MV-4-11 (cell line): ENCODE measurements around the gene PDE6B.
"Not testable (repeated sequence)": the region's sequence is repeated elsewhere in the genome, so short reads cannot be mapped to it uniquely, and the experiment has no call there.

Source experiments
- DNase-seq: peaks from one replicate; lab custom pipeline; 2025; lab: John Stamatoyannopoulos, UW

PDE6B gene

GRCh38 chr4:656436-657337, 31.3 kb downstream of the PDE6B start:
- no peak for DNase-seq

- no peak for DNase-seq
Observed at GRCh38 chr4:657338-657833, 32.0 kb downstream of the PDE6B start.

- no peak for DNase-seq
Observed at GRCh38 chr4:657834-658667, 32.7 kb downstream of the PDE6B start.

- DNase-seq = no peak
Observed at GRCh38 chr4:658681-659667, 33.6 kb downstream of the PDE6B start.

GRCh38 chr4:659851-660250, 34.5 kb downstream of the PDE6B start:
- no peak for DNase-seq

GRCh38 chr4:660401-660800, 35.0 kb downstream of the PDE6B start:
- DNase-seq = no peak

GRCh38 chr4:661231-661630, 35.9 kb downstream of the PDE6B start:
- DNase-seq = no peak

GRCh38 chr4:661881-662761, 36.7 kb downstream of the PDE6B start:
- DNase-seq = no peak

GRCh38 chr4:663046-663437, 37.7 kb downstream of the PDE6B start:
- DNase-seq = no peak

- DNase-seq = no peak
Observed at GRCh38 chr4:663438-664428, 38.4 kb downstream of the PDE6B start.

GRCh38 chr4:664713-665231, 39.4 kb downstream of the PDE6B start:
- DNase-seq = no peak

- DNase-seq = no peak
Observed at GRCh38 chr4:665381-665750, 40.0 kb downstream of the PDE6B start.

GRCh38 chr4:665751-666435, 40.5 kb downstream of the PDE6B start:
- no peak for DNase-seq

- DNase-seq = no peak
Observed at GRCh38 chr4:666436-666810, 41.0 kb downstream of the PDE6B start.

GRCh38 chr4:666822-667544, 41.6 kb downstream of the PDE6B start:
- DNase-seq = no peak

GRCh38 chr4:667545-667925, 42.2 kb downstream of the PDE6B start:
- DNase-seq = no peak

GRCh38 chr4:668219-668618, 42.8 kb downstream of the PDE6B start:
- DNase-seq = not testable (repeated sequence)
